ENCODE data around the gene PLEKHA4. TPM values are rescaled to one million over a fixed set of nuclear protein-coding genes. Genes with fewer than 3 reads are reported as not detected.

The PLEKHA4 gene
- total RNA-seq, 1 donor from 2014 or later: 9.4 TPM

DNA sequence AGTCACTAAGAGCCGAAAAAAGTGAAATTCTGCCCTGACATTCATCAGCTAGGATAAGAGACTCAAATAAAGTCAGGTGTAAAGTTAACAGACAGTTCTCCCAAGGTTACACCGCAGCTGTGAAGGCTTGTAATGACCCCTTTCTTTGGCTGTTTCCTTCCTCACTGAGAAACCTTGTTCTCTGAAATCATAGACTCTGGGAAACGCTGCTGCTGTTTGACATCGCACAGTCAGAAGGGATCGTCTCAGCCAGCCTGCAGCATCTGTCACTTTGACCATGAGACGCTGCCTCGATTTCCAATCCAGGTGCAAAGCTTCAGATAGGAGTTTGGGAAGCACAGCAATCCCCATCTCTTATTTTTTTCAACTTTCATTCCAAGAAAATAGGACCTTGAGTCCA, 58.3 kb downstream of the PLEKHA4 start:
- Mint-ChIP-seq H3K9me3 (ENCODE audit: unreplicated experiment) (peaks cover 2% of the 10 kb centered on the region), H3K27me3 (ENCODE audit: unreplicated experiment) (peaks cover 9% of the 10 kb centered on the region), H3K4me1 (ENCODE audit: low read depth, unreplicated experiment) (peaks cover 11% of the 10 kb centered on the region), H3K4me3 (ENCODE audit: unreplicated experiment) (peak overlapping the region; percentile 84), H3K27ac (ENCODE audit: unreplicated experiment) (peak overlapping the region; percentile 70), H3K36me3 (ENCODE audit: unreplicated experiment) (no peaks in the 10 kb centered on the region)
- TF ChIP-seq, protein P1, sequence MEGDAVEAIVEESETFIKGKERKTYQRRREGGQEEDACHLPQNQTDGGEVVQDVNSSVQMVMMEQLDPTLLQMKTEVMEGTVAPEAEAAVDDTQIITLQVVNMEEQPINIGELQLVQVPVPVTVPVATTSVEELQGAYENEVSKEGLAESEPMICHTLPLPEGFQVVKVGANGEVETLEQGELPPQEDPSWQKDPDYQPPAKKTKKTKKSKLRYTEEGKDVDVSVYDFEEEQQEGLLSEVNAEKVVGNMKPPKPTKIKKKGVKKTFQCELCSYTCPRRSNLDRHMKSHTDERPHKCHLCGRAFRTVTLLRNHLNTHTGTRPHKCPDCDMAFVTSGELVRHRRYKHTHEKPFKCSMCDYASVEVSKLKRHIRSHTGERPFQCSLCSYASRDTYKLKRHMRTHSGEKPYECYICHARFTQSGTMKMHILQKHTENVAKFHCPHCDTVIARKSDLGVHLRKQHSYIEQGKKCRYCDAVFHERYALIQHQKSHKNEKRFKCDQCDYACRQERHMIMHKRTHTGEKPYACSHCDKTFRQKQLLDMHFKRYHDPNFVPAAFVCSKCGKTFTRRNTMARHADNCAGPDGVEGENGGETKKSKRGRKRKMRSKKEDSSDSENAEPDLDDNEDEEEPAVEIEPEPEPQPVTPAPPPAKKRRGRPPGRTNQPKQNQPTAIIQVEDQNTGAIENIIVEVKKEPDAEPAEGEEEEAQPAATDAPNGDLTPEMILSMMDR (IDR thresholded peaks at IDR 0.05; ENCODE audit: partially characterized antibody, unreplicated experiment): no peak
- DNase-seq: no peak

DNA sequence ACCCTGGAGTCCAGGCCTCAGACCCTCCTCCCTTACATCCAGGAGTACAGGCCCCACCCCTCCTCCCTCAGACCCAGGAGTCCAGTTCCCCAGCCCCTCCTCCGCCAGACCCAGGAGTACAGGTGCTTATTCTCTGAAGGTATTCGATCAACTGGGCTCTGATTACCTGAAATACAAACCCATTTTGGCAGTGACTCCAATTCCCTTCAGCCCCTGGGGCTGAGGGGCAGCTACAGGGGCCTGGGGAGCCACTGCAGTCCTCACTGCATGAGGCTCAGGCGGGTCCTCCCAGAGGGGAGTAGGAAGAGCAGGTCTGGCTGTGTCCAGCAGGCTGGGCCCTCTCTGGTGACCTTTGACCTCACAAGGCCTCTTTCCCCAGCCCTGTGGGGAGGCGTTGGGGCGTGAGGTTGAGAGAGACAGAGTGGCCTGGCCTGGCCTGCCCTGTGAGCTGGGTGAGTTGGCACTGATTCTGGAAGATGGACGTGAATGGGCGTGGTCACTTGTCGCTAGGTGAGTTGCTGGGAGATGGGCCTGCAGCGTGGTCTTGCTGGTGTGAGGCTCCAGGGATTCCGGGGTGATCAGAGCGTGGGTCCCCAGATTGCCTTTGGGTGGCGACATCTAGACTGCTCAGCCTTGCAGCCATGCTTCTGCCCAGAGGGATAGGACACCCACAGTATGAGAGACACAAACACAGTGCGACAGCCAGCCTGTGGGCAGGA, 60.7 kb downstream of the PLEKHA4 start:
- Mint-ChIP-seq H3K4me3 (ENCODE audit: unreplicated experiment) (peak overlapping the region; percentile 3), H3K9me3 (ENCODE audit: unreplicated experiment) (peaks cover 2% of the 10 kb centered on the region), H3K27ac (ENCODE audit: unreplicated experiment) (no peak overlapping the region), H3K4me1 (ENCODE audit: low read depth, unreplicated experiment) (peaks cover 10% of the 10 kb centered on the region), H3K27me3 (ENCODE audit: unreplicated experiment) (peaks cover 10% of the 10 kb centered on the region), H3K36me3 (ENCODE audit: unreplicated experiment) (no peaks in the 10 kb centered on the region)
- TF ChIP-seq, protein P1 (IDR thresholded peaks at IDR 0.05; ENCODE audit: partially characterized antibody, unreplicated experiment): no peak
- peak; percentile 16 for DNase-seq

DNA sequence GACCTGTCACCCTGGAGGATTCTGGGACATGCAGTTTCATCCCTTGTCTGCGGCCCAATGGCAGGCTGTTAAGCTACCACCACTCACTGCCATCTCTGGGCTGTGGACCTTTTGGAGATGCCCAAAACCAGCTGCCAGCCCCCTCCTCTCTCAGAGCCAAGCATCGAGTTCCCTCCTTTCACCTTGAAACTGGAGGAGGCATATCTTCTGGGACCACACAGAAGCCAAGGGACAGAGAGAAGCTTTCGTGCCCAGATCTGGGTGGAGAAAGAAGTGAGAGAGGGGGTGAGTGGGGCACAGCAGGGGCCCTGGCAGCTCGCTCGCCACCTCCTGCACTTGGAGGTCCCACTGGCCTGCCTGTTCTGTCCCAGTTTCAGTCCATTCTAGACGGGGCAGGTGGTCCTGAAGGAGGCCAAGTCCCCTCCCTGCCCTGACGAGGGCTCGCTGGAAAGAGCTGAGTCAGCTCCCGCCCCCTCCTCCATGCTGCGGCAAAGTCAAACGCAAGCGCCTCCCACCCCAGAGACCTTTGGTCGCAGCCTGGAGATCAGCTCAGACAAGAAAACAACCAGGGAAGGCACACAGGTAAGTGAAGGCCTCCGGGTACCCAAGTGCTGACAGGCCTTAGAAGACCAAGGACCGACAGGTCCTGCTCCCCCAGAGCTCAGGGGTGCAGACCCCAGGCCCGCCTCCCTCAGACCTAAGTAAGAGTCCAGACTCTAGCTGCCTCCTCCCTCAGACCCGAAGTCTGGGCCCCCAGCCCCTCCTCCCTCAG, 61.4 kb downstream of the PLEKHA4 start:
- no peak overlapping the region for H3K27ac Mint-ChIP-seq (ENCODE audit: unreplicated experiment)
- TF ChIP-seq, protein P1 (IDR thresholded peaks at IDR 0.05; ENCODE audit: partially characterized antibody, unreplicated experiment): no peak
- no peaks in the 10 kb centered on the region for H3K36me3 Mint-ChIP-seq (ENCODE audit: unreplicated experiment)
- H3K27me3 Mint-ChIP-seq (ENCODE audit: unreplicated experiment): peaks cover 7% of the 10 kb centered on the region
- H3K4me1 Mint-ChIP-seq (ENCODE audit: low read depth, unreplicated experiment): peaks cover 8% of the 10 kb centered on the region
- peak; percentile 22 for DNase-seq
- H3K9me3 Mint-ChIP-seq (ENCODE audit: unreplicated experiment): peaks cover 2% of the 10 kb centered on the region
- no peak overlapping the region for H3K4me3 Mint-ChIP-seq (ENCODE audit: unreplicated experiment)

DNA sequence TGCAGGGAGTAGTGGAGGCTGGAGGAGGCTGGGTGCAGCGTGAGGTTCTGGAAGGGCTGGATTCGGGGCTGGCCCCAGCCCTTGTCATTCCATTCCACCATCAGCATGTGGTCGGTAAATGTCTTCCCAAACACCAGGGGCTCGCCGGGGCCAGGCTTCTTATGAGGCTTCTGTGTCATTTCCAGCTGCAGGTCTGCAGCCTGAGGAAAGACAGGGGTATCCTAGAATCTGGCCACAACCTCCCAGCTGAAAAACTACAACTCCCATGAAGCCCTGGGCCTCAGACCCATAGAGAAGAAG, 61.9 kb downstream of the PLEKHA4 start:
- no peak overlapping the region for H3K4me3 Mint-ChIP-seq (ENCODE audit: unreplicated experiment)
- H3K4me1 Mint-ChIP-seq (ENCODE audit: low read depth, unreplicated experiment): peaks cover 8% of the 10 kb centered on the region
- DNase-seq: peak; percentile 63
- peaks cover 2% of the 10 kb centered on the region for H3K9me3 Mint-ChIP-seq (ENCODE audit: unreplicated experiment)
- no peak overlapping the region for H3K27ac Mint-ChIP-seq (ENCODE audit: unreplicated experiment)
- no peaks in the 10 kb centered on the region for H3K36me3 Mint-ChIP-seq (ENCODE audit: unreplicated experiment)
- peaks cover 7% of the 10 kb centered on the region for H3K27me3 Mint-ChIP-seq (ENCODE audit: unreplicated experiment)
- TF ChIP-seq, protein P1 (IDR thresholded peaks at IDR 0.05; ENCODE audit: partially characterized antibody, unreplicated experiment): no peak

DNA sequence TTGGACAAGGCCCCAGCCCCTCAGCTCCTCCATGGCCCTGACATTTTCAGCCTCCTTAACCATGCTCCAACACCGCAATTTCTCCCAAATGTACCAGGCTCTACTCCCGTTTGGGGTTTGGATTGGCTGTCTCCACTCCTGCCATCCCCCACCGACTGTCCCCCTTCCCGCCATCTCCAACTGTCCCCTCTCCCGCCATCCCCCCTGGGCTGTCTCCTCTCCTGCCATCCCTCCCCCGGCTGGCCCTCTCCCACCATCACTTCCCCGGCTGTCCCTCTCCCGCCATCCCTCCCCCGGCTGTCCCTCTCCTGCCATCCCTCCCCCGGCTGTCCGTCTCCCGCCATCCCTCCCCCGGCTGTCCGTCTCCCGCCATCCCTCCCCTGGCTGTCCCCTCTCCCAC, 63.0 kb downstream of the PLEKHA4 start:
- peak; percentile 26 for DNase-seq
- Mint-ChIP-seq H3K36me3 (ENCODE audit: unreplicated experiment) (no peaks in the 10 kb centered on the region), H3K9me3 (ENCODE audit: unreplicated experiment) (peaks cover 2% of the 10 kb centered on the region), H3K4me3 (ENCODE audit: unreplicated experiment) (no peak overlapping the region), H3K27me3 (ENCODE audit: unreplicated experiment) (peaks cover 6% of the 10 kb centered on the region), H3K4me1 (ENCODE audit: low read depth, unreplicated experiment) (peaks cover 8% of the 10 kb centered on the region), H3K27ac (ENCODE audit: unreplicated experiment) (no peak overlapping the region)
- TF ChIP-seq, protein P1 (IDR thresholded peaks at IDR 0.05; ENCODE audit: partially characterized antibody, unreplicated experiment): no peak

Data from glutamatergic neuron (in vitro differentiated cells).